Activated T-cell treated with anti-CD3 and anti-CD28 coated beads, Interleukin-2, amount 50 U/mL, for 4 hours (primary cell): ENCODE data around the gene SWSAP1. TPM values are rescaled to one million over a fixed set of nuclear protein-coding genes. Genes with fewer than 3 reads are reported as not detected.
A peak's percentile ranks its signal among the peaks of the same experiment; 100 is the strongest.
"Not testable (repeated sequence)": the region's sequence is repeated elsewhere in the genome, so short reads cannot be mapped to it uniquely, and the experiment has no call there.

Experiments used
- ATAC-seq, 2 donors: fragments of 200-7000 bp; cut with Tn5 transposase; one replicate each; pipeline ENCODE4 v1.10.0; 2021
- DNase-seq: peaks from one replicate; pipeline ENCODE4 v3.0.0-alpha.2; 2020
- H3K27me3 Mint-ChIP-seq: one replicate; pipeline ENCODE4 v1.8.0; 2021; ENCODE audit warnings: low read depth, mixed read lengths
- H3K36me3 Mint-ChIP-seq: one replicate; pipeline ENCODE4 v1.8.0; 2022; ENCODE audit warnings: mixed read lengths; ENCODE audit not compliant: insufficient read depth
- H3K4me1 Mint-ChIP-seq: one replicate; pipeline ENCODE4 v1.8.0; 2021; ENCODE audit warnings: low read depth, mixed read lengths
- H3K4me3 Mint-ChIP-seq: one replicate; pipeline ENCODE4 v1.8.0; 2021; ENCODE audit warnings: mild to moderate bottlenecking, moderate library complexity, mixed read lengths
- H3K9me3 Mint-ChIP-seq: one replicate; pipeline ENCODE4 v1.8.0; 2021; ENCODE audit warnings: mixed read lengths
- total RNA-seq, 3 donors: library from RNA; stranded (reverse); gene quantifications; one replicate each; pipeline ENCODE4 v1.2.1, GENCODE V29; 2021

The SWSAP1 gene
- total RNA-seq, 3 donors from 2014 or later = 2.0 to 3.1 (median 2.1) TPM

DNA sequence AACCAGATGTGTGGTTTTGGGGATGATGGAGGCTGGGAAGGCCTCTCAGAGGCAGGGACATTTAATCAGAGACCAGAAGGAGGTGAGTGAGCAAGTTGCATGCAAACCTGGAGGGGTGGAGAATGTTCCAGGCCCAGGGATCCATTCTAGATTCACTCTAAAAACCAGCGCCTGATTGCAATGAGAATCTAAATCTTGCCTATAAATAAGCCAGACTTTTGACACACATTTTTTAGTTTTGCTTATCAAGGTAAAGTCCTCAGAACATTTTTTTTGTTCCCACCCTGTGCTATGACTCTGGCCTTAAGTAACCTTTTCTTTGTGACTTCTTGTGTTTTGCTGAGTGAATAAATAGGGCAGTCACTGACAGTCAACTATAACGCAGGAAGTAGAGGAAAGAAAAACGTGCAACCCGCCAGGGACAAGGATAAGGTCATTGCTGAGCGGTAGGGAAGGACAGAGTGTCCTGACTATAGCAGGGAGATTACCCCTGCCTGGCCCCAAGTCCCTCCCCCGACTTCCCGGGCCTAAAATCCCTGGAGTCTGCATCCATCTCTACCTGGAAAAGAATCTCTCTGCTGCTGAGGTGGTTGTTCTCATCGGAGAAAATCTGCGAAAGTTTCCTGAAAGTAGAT is 30.2 kb downstream of the SWSAP1 start:
- Mint-ChIP-seq H3K9me3 (no peaks in the 10 kb centered on the region), H3K4me3 (no peak overlapping the region), H3K36me3 (no peaks in the 10 kb centered on the region), H3K4me1 (no peaks in the 10 kb centered on the region), H3K27me3 (peaks cover 25% of the 10 kb centered on the region)
- no peak for ATAC-seq
- DNase-seq = no peak

DNA sequence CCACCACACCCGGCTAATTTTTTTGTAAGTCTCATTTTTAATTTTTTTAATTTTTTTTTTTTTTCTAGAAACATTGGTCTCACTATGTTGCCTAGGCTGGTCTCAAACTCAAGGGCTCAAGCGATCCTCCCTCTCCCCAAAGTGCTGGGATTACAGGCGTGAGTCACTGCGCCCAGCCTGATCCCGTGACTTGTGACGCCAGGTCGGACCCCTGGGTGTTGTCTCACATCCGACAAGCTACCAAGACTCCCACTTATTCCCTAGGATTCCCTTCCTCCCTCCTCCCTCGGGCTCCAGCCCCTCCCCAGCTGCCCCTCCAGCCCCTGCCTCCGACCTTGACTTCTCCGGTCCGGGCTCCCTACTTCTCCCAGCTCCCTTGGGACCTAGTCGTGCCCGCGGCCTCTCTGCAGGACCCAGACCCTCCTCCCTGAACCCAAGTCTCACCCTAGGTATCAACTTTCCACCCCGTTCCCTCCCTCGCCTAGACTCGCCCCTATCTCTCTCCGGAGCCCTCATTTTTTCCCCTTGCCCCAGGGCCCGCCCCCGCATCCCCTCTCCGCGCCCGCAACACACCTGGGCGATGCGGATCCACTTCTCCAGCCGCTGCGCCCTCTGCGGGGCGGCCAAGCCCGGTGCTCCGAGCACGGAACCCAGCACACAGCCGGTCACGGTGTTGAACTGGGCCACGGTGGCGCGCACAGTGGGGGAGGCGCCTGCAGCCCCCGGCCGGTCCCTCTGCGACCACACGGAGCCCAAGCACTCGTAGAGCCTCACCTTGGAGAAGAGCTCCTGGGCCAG is 31.6 kb downstream of the SWSAP1 start:
- Mint-ChIP-seq H3K27me3 (peaks cover 26% of the 10 kb centered on the region), H3K36me3 (no peaks in the 10 kb centered on the region), H3K4me1 (no peaks in the 10 kb centered on the region), H3K9me3 (no peaks in the 10 kb centered on the region), H3K4me3 (no peak overlapping the region)
- DNase-seq (peak; percentile 48), ATAC-seq (peak; percentile 70 to 71)

DNA sequence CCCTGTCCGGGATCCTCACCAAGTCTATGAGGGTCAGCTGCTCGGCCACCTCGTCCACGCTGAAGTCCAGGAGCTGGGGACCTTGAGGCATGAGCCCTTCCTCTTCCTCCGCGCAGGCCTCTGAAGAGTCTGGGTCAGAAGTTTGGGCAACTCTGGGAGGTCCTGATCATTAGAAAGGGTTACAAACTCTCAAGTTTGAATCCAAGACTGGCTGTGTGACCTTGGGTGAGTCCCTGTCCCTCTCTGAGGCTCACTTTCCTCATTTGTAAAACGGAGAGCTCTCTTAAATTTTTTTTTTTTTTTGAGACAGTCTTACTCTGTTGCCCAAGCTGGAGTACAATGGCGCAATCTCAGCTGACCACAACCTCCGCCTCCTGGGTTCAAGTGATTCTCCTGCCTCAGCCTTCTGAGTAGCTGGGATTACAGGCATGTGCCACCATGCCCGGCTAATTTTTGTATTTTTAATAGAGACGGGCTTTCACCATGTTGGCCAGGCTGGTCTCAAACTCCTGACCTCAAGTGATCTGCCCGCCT is 32.3 kb downstream of the SWSAP1 start:
- H3K36me3 Mint-ChIP-seq, H3K4me3 Mint-ChIP-seq, H3K9me3 Mint-ChIP-seq, DNase-seq, H3K4me1 Mint-ChIP-seq, ATAC-seq: not testable (repeated sequence)
- peaks cover 28% of the 10 kb centered on the region for H3K27me3 Mint-ChIP-seq

DNA sequence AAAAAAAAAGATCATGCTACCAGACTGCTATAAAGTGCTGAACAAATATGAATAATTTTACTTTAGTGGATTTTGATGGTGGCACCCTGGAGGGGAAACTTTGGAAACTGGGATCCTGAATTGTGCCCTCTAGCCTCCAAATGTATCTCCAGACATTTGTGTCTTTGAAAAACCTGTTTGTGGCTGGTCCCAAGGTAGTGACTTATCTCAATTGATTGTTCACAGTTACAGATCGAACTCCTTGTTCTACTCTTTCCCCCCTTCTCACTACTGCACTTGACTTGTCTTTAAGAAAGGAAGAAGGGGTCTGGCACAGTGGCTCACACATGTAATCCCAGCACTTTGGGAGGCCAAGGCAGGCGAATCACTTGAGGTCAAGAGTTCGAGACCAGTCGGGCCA is 34.1 kb downstream of the SWSAP1 start:
- Mint-ChIP-seq H3K4me3 (no peak overlapping the region), H3K27me3 (peaks cover 32% of the 10 kb centered on the region), H3K4me1 (no peaks in the 10 kb centered on the region), H3K9me3 (no peaks in the 10 kb centered on the region), H3K36me3 (no peaks in the 10 kb centered on the region)
- no peak for ATAC-seq
- DNase-seq = no peak

DNA sequence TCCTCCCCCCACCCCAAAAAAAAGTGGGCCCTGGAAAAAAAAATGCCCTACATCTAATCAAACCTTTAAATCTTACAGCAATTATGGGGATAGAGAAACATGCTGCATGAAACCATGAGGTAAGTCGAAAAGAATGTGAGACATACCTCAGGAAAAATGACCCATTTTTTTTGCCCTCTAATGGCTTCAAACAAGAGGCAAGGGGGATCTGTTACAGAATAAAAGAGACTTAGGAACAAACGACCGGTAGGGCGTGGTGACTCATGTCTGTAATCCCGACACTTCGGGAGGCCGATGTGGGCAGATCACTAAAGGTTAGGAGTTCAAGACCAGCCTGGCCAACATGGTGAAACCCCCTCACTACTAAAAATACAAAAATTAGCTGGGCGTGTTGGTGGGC is 36.2 kb downstream of the SWSAP1 start:
- H3K9me3 Mint-ChIP-seq = no peaks in the 10 kb centered on the region
- no peaks in the 10 kb centered on the region for H3K36me3 Mint-ChIP-seq
- ATAC-seq (no peak), DNase-seq (no peak)
- H3K4me1 Mint-ChIP-seq = no peaks in the 10 kb centered on the region
- peaks cover 32% of the 10 kb centered on the region for H3K27me3 Mint-ChIP-seq
- no peak overlapping the region for H3K4me3 Mint-ChIP-seq

DNA sequence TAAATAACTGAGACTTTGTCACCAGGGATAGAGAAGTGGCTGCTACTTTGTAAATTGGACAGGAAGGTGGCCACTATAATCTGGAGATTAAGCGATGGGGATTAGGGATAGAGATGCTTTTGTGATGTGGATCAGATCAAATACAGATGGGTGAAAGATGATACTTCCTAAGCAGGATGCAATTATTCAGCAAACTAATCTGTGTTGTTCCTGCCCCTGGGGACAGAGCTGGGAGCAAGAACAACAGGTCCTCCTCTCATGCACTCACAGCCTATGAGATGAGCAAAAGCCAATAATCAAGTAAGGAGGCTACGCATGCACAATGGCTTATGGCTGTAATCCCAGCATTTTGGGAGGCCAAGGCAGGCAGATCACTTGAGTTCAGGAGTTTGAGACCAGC is 40.1 kb downstream of the SWSAP1 start:
- Mint-ChIP-seq H3K27me3 (peaks cover 34% of the 10 kb centered on the region), H3K4me3 (no peak overlapping the region), H3K9me3 (no peaks in the 10 kb centered on the region), H3K4me1 (peaks cover 10% of the 10 kb centered on the region), H3K36me3 (no peaks in the 10 kb centered on the region)
- no peak for DNase-seq
- no peak for ATAC-seq

DNA sequence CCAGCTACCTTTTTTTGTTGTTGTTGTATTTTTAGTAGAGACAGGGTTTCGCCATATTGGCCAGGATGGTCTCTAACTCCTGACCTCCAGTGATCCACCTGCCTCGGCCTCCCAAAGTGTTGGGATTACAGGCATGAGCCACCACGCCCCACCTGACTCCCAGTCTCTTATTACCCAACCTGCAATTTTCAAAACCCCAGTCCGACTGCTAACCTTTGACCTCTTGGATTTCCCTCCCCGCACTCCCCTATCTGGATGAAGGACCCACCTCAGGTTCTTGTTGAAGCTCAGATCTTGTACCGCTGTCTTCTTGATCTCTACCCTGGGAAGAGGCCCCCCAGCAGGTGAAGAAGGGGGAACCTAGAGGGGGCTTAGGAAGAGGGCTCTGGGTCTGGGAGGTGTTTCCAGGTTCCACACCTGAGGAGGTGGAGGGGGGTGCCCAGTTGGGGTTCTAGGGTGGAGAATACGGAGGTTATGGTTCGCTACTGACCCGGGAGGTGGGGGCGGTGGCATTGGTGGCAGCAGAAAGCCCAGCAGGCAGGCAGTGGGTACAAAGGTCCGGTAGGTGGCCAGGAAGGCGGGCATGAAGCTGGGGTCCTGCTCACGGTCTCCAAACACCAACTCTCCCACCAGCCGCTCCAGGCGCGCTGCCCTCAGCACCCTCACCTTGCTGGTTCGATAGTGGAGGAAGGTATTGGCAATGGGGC is 42.0 kb downstream of the SWSAP1 start:
- no peak overlapping the region for H3K4me3 Mint-ChIP-seq
- H3K36me3 Mint-ChIP-seq = no peaks in the 10 kb centered on the region
- H3K9me3 Mint-ChIP-seq = no peaks in the 10 kb centered on the region
- DNase-seq (no peak), ATAC-seq (no peak)
- peaks cover 22% of the 10 kb centered on the region for H3K4me1 Mint-ChIP-seq
- peaks cover 43% of the 10 kb centered on the region for H3K27me3 Mint-ChIP-seq

DNA sequence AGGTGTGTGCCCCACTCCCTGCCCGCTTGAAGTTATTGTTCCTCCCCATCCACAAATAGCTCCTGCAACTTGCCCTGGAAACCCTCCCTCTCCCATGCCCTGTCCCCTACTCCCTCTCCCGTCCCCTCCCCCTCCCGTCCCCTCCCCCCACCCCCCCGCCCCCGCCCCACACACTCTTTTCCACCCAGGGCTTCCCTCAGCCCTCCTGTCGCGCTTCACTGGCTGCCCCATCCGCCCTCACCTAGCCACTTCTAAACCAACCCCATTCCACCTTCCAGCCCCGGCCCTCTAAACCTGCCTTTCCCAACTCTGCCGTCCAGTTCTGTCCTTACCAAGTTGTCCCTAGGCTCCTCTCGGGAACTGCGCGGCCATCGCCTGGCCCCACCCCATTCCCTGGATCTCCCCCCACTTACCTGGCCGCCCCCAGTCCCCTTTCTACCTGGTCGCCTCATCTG is 43.7 kb downstream of the SWSAP1 start:
- peak overlapping the region; percentile 33 for H3K4me3 Mint-ChIP-seq
- ATAC-seq (no peak), DNase-seq (no peak)
- peaks cover 36% of the 10 kb centered on the region for H3K4me1 Mint-ChIP-seq
- no peaks in the 10 kb centered on the region for H3K36me3 Mint-ChIP-seq
- no peaks in the 10 kb centered on the region for H3K9me3 Mint-ChIP-seq
- peaks cover 53% of the 10 kb centered on the region for H3K27me3 Mint-ChIP-seq

DNA sequence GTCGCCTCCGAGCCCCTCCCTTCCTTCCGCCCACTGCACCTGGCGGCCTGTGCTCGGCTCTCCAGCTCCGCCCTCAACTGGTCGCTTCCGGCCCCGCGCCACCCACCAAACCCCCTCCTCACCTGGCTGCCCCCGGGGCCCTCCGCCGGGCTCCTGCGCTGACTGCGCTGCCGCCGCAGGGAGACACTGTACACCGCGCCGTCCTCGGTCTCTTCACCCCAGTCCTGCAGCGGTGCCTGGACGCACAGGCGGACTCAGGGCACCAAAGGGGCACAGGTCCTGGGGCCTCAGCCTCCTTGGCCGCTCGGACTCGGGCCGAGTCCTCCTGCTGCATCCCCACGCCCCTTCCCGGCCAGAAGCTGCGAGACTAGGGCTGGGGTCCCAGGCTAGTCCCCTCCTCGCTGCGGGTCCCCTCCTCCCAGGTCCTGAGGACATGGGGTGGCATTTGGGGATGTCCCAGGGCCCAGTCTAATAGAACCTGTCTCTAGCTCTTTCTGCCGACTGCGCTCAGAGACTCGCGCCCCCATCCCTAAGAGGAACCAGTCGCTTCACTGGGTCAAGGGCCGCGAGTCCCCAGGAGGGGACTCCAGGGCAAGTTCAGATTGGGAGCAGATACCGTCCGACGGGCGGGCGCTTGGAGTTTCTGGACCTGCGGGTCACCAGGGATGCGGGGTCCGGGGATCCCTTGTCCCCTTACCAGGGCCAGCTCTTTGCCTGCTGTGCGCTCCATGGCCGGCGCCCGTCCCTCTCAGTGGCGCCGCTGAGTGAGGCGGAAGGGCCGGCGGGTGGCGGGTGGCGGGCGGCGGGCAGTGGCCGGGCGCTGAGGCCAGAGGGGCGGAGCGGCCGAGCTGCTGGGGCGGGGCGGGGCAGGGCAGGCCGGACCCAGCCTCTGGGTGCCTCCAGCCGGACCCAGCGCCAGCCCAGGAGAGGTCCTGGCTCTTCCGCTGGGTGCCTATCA is 44.4 kb downstream of the SWSAP1 start, which contains the start of gene RGL3:
Gene RGL3 (minus strand): TSS at position 766 of the 958 bp plus-strand sequence. CDS start 36 bp downstream, at position 730.
- Mint-ChIP-seq H3K9me3 (no peaks in the 10 kb centered on the region), H3K36me3 (no peaks in the 10 kb centered on the region), H3K4me3 (peak within 1 kb of the TSS; percentile 33), H3K4me1 (peaks cover 43% of the 10 kb centered on the region), H3K27me3 (peaks cover 61% of the 10 kb centered on the region)
- ATAC-seq (no peak), DNase-seq (no peak)

DNA sequence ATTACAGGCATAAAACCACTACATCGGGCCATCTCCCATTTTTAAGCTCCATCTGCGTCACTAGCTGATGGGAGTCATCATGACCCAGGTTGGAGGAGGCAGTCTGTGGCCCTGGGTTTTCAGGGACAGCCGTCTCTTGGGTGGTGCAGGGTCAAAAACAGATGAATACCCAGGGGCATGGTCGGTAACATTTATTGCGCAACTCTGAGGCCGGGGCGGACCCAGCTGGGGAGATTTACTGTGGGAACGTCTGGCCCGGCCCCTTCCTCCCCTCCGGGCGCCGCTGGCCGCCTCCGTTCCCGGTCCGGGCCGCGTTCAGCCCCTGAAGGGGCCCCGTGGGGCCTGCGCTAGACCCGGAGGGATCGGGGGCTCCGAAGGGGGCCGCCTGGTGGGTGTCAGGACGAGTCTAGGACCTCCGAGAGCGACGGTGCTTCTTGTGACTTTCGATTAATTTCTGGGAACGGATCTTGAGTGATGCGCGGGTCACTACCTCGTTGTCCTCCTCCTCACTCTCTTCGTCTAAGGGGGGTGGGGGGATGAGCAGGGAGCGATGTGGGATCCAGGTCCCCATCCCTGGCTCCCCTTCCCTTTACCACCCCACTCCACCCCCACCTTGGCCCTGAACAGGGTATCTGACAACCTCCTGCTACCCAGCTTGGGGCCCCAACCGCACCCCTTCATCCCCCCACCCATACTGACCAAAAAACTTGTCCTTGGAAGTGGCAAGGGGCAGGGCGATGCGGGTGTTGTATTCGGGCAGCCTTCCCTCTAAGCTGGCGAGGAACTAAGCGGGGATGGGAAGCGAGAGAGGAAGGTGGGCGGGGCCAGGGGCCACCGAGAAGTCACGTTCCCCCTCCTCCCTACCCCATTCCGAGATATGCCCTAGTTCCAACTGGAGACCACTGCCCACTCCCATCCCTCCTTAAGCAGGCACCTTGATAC is 46.2 kb downstream of the SWSAP1 start:
- Mint-ChIP-seq H3K4me1 (peaks cover 43% of the 10 kb centered on the region), H3K36me3 (no peaks in the 10 kb centered on the region), H3K9me3 (no peaks in the 10 kb centered on the region), H3K4me3 (peak overlapping the region; percentile 58), H3K27me3 (peaks cover 64% of the 10 kb centered on the region)
- DNase-seq (no peak), ATAC-seq (no peak)

DNA sequence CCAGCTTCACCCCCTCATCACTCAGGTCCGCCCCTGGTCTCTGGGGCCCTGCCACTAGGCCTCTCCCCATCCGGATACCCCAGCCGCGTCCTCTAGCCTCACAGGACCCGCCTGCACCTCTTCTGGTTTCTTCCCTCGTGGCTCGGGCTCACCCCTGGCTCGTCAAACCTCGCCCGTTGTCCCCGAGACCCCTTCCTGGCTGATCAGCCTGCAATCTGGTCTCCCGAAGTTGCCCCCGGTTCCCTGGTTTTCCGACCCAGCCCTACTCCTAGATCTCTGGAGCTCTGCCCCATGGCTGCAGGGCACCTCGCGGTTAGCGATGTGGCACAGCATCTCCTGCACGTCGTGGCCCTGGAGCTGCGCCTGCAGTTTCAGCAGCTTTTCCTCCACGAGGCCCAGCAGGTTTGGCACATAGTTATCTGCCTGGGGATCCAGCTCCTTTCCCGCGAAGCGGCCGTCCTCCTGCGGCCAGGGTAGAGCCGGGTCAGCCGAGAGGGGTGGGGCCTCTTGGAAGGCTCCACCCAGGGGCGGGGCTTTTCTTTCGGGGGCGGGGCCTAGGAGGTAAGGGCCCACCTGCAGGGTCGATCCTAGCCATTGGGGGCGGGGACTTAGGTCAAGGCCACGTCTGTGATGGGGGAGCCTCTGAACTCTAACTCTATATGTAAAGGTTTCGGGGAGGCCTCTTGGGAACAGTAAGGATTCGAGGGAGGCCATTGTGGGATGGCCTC is 47.1 kb downstream of the SWSAP1 start:
- H3K27me3 Mint-ChIP-seq = peaks cover 61% of the 10 kb centered on the region
- no peaks in the 10 kb centered on the region for H3K36me3 Mint-ChIP-seq

More for the DNA sequence above, 47.1 kb downstream of the SWSAP1 start:
- Mint-ChIP-seq H3K4me1 (peaks cover 43% of the 10 kb centered on the region), H3K4me3 (peak overlapping the region; percentile 58), H3K9me3 (no peaks in the 10 kb centered on the region)
- no peak for DNase-seq
- peak; percentile 49 to 62 for ATAC-seq
